Erythroblast (primary cell): Measurements from ENCODE around the gene ST8SIA3.

Source experiments
- GATA1 ChIP-seq: IDR thresholded peaks from 2 replicates; pipeline ENCODE4 v1.6.1; 2011; ENCODE audit warnings: low read depth, mild to moderate bottlenecking, control low read depth, low read length, moderate library complexity
- POLR2A ChIP-seq: IDR thresholded peaks from 2 replicates; pipeline ENCODE4 v1.6.1; 2011; ENCODE audit warnings: mild to moderate bottlenecking, low read length

DNA sequence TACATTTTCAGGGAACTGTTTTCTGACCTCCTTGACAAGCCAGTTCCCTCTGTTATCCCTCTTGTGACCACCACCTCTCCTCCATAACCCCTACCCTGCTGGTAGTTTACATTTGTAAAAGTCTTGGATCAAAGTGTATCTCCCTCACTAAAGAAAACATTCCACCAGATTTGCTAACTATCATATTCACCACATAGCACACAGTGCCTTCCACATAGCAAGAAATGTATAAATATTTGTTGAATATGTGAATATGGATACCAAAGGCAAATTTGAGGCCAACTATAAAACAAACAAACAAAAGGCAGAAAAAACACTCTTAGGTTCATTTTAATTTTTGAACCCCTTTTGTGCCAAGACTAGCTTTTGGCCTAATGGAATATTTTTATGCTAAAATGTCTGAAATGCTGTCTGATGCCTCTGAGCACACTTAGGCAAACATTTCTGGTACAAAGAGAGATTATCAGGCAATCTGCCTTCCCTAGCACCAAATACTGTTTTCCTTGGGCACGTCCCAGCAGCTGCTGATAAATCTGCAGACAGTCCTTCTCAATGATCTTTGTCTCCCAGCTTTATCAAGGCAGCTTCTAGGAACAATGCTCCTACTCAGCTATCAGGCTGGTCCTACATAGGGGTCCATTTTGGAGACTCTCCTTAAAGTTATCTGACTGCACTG is 26.7 kb upstream of the ST8SIA3 start:
- no peak for TF ChIP-seq POLR2A
- no peak for TF ChIP-seq GATA1
